GM12864 (cell line): Measurements from ENCODE around the gene TMX1.

Experiments
- DNase-seq: peaks from one replicate; pipeline ENCODE4 v3.0.0-alpha.2; 2011; ENCODE audit warnings: low read depth
- H3K4me3 ChIP-seq: 2 replicates; pipeline ENCODE4 v1.5.1; 2011; ENCODE audit warnings: mild to moderate bottlenecking, low read depth, low read length, control low read depth
- TF ChIP-seq, protein P1 (sequence below): IDR thresholded peaks from 2 replicates; pipeline ENCODE4 v1.5.1; 2011; ENCODE audit warnings: low read depth, mild to moderate bottlenecking, moderate library complexity, low read length, control low read depth, inconsistent platforms; ENCODE audit errors: missing control alignments

Gene TMX1

DNA sequence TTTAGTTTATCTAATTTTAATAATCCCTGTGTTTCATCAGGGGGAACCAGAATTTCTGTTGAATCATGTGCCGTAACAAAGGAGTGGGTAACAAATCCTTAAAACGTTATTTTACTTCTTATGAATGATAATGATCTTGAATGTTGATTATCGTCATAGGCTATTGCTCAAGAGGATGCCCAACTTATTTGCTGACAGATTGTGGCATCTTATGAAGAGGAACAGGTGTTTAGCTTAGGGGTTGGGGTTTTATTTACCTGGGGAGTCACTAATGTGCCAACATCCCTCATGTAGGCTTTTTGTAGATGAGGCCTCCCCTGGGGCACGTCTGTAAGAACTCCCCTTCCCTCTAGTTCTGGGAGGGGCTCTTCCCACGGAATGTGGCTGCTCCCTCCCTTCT lies 32.4 kb upstream of the TMX1 start:
- H3K4me3 ChIP-seq: no peak overlapping the region
- TF ChIP-seq, protein P1, sequence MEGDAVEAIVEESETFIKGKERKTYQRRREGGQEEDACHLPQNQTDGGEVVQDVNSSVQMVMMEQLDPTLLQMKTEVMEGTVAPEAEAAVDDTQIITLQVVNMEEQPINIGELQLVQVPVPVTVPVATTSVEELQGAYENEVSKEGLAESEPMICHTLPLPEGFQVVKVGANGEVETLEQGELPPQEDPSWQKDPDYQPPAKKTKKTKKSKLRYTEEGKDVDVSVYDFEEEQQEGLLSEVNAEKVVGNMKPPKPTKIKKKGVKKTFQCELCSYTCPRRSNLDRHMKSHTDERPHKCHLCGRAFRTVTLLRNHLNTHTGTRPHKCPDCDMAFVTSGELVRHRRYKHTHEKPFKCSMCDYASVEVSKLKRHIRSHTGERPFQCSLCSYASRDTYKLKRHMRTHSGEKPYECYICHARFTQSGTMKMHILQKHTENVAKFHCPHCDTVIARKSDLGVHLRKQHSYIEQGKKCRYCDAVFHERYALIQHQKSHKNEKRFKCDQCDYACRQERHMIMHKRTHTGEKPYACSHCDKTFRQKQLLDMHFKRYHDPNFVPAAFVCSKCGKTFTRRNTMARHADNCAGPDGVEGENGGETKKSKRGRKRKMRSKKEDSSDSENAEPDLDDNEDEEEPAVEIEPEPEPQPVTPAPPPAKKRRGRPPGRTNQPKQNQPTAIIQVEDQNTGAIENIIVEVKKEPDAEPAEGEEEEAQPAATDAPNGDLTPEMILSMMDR: no peak

DNA sequence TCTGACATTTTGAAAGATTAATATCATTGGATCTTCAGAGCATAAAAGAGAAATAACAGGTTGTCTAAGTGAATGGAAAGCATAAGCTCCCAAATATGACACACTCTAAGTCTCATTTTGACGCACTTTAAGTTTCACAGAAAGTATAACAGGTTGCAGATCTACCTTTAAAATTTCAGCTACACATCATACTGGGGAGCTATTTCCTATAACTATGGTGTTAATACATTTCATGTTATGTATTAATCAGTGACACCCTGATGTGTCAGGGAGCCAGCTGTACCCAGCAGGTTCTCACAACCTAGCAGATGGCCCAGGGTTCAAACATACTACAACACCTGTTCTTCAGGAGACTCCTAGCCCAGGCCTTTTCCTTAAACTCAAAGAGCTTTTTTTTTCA lies 31.1 kb upstream of the TMX1 start:
- DNase-seq: no peak
- TF ChIP-seq, protein P1: no peak
- no peak overlapping the region for H3K4me3 ChIP-seq

More for the DNA sequence above, 32.4 kb upstream of the TMX1 start:
- no peak for DNase-seq

DNA sequence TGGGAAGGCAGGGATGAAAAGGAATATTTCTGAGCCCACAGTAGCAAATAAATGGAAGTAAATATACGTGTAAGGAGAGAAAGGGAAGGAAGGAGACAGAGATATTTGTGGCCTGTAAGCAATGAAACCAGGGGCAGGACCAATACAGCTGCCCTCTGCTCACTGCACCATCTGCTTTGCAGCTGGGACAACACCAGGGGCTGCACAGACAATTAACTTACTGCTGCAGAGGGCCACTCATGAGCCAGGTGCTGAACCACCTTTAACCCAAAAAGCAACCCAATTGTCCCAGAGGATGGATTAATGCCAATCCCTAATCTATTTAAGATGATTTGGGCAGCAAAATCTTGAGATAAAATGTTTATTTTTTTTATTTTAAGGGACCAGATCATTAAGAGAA lies 30.6 kb upstream of the TMX1 start:
- no peak for DNase-seq
- TF ChIP-seq, protein P1: no peak
- no peak overlapping the region for H3K4me3 ChIP-seq

DNA sequence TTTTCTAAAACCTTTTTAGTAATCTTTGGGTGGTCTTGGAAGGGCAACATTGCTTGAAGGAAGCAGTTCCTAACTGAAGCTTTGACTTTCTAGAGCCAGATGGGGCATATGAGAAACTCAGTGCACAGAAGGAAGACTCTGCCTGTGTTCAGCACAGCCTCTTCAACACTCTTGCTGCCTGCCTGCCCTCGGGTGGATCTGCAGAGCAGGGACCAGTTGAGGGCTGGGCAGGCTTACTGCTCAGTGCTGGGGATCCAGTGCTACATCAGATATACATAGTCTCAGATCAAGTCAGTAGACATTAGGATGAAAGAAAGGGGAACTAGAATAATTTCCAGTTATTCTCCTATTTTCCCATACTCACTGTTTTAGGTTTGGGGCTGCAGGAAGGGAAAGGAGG lies 29.5 kb upstream of the TMX1 start:
- TF ChIP-seq, protein P1: no peak
- H3K4me3 ChIP-seq: no peak overlapping the region
- DNase-seq: no peak

DNA sequence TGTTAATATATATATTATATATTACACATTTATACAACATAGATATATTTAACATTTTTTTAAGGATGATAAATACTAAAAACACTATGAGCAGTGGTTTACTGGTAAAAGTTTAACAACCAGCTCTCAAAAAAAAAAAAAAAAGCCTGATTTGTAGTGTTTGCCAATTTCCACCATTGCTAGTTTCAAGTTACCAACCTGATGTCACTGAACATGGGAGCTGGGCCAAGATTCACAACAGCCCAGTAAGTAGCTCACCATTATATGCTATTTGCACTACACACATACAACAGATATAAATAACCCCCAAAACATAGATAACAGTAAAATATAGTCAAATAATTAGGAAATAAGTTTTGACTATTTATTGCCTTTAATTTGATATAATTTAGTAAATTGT lies 28.9 kb upstream of the TMX1 start:
- TF ChIP-seq, protein P1: no peak
- no peak overlapping the region for H3K4me3 ChIP-seq
- no peak for DNase-seq

DNA sequence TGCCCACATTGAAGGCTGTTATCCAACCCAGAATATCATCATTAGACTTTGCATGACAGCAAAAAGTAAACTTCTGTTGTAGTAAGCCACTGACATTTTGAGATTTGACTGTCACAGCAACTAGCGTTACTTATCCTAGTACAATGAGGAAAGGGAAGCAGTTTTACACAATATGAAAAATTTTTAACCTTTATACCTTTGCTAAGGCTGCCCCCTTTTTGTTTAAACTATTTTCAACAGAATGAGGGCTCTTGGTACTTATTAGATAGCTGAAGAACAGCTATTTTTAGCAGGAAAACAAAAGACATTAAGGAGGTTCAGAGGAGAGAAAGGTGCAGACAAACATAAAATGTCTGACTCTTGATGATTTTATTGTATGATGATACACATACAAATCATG lies 23.4 kb upstream of the TMX1 start:
- TF ChIP-seq, protein P1: no peak
- no peak for DNase-seq
- H3K4me3 ChIP-seq: no peak overlapping the region
